Measurements from ENCODE around the gene ZFYVE9. TPM values are rescaled to one million over a fixed set of nuclear protein-coding genes. Genes with fewer than 3 reads are reported as not detected.
"Not testable (repeated sequence)": the region's sequence is repeated elsewhere in the genome, so short reads cannot be mapped to it uniquely, and the experiment has no call there.

The ZFYVE9 gene
- total RNA-seq, result 6.6 TPM

DNA sequence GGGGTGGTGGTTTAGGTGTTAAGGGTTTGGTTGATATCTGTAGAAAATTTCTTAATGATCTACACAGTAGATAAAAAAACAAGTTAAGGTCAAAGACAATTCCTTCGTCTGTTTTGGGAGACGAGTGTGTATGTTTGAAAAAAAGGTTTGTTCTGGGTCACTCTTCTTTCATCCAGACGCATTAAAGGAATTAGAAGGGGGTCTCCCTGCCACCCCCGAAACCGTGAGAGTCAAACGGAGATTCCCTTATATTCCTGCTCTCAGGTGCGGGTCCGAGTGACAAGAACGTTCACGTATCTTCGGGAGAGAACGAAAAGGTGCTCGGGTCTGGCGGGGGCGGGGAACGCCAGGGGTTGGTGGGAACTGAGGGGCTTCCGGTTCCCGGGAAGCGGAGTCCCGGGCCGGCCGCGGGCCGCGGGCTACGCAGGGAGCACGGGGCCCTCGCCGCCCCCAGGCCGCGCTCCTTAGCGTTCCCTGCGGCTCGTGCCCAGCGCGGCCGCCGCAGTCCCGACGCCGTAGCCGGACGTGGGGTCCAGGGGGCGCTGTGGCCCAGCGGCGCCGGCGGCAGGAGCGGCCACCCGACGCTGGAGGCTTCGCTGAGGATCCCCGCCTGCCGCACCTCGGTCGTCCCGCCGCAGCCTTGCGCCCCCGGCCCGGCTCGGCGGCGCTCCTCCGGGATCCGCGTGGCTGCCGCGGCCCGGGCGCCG lies at the start of gene ZFYVE9:
TSS of gene ZFYVE9 (plus strand) at position 577 of the 707 bp plus-strand sequence. CDS start 91,118 bp downstream, outside the sequence.
- Histone ChIP-seq H3K4me3 (ENCODE audit: low read length) (peak within 1 kb of the TSS; percentile 56), H3K27me3 (ENCODE audit: insufficient read depth, low read length) (peaks cover 47% of the 10 kb centered on the region), H3K9me3 (ENCODE audit: low read depth, low read length) (no peaks in the 10 kb centered on the region), H3K4me1 (ENCODE audit: insufficient read depth, low read length) (peaks cover 33% of the 10 kb centered on the region)

- not testable (repeated sequence) for H3K9me3 ChIP-seq (ENCODE audit: low read depth, low read length); H3K4me1 ChIP-seq (ENCODE audit: insufficient read depth, low read length); H3K4me3 ChIP-seq (ENCODE audit: low read length); H3K27me3 ChIP-seq (ENCODE audit: insufficient read depth, low read length)
Observed at GRCh38 chr1:52094300-52094699, 47.6 kb upstream of the ZFYVE9 start.

DNA sequence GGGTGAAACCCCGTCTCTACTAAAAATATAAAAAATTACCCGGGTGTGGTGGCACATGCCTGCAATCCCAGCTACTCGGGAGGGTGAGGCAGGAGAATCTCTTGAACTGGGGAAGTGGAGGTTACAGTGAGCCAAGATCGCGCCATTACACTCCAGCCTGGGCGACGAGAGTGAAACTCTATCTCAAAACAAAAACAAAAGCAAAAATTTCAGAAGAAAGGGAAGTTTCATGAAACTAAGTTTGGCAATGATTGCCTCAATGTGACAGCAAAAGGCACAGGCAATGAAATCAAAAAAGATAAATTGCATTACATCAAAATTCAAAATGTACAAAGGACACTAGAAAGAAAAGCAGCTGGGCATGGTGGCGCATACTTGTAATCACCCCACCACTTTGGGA lies 45.7 kb upstream of the ZFYVE9 start:
- Histone ChIP-seq H3K4me1 (ENCODE audit: insufficient read depth, low read length) (peaks cover 5% of the 10 kb centered on the region), H3K9me3 (ENCODE audit: low read depth, low read length) (no peaks in the 10 kb centered on the region), H3K4me3 (ENCODE audit: low read length) (no peak overlapping the region), H3K27me3 (ENCODE audit: insufficient read depth, low read length) (no peaks in the 10 kb centered on the region)

- Histone ChIP-seq H3K27me3 (ENCODE audit: insufficient read depth, low read length) (no peaks in the 10 kb centered on the region), H3K4me3 (ENCODE audit: low read length) (no peak overlapping the region), H3K9me3 (ENCODE audit: low read depth, low read length) (no peaks in the 10 kb centered on the region), H3K4me1 (ENCODE audit: insufficient read depth, low read length) (peaks cover 5% of the 10 kb centered on the region)
Observed at GRCh38 chr1:52098139-52098871, 43.6 kb upstream of the ZFYVE9 start.

- no peaks in the 10 kb centered on the region for H3K9me3 ChIP-seq (ENCODE audit: low read depth, low read length)
- H3K4me3 ChIP-seq (ENCODE audit: low read length), result no peak overlapping the region
- no peaks in the 10 kb centered on the region for H3K27me3 ChIP-seq (ENCODE audit: insufficient read depth, low read length)
- no peaks in the 10 kb centered on the region for H3K4me1 ChIP-seq (ENCODE audit: insufficient read depth, low read length)
Observed at GRCh38 chr1:52102336-52103013, 39.4 kb upstream of the ZFYVE9 start.

GRCh38 chr1:52111492-52111891 lies 30.4 kb upstream of the ZFYVE9 start:
- no peak overlapping the region for H3K4me3 ChIP-seq (ENCODE audit: low read length)
- H3K9me3 ChIP-seq (ENCODE audit: low read depth, low read length), result no peaks in the 10 kb centered on the region
- H3K27me3 ChIP-seq (ENCODE audit: insufficient read depth, low read length), result no peaks in the 10 kb centered on the region
- H3K4me1 ChIP-seq (ENCODE audit: insufficient read depth, low read length), result no peaks in the 10 kb centered on the region

DNA sequence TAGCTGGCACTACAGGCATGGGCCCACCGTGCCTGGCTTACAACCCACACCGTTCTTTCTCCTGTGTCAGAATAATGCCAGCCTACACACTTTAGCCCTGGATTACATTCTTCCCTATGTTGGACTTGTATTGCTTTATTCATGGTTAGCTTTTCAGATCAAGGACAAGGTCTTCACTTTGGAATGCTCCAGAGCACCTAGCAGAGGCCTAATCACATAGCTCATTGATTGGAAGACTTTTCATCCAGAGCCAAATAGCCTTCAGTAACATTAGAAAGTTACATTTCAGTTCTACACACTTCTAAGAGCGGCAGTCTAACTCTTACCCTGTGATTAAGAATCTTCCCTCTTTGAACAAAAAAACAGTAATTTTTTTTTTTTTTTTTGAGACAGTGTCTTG lies 29.4 kb upstream of the ZFYVE9 start:
- H3K27me3 ChIP-seq (ENCODE audit: insufficient read depth, low read length), result no peaks in the 10 kb centered on the region
- H3K4me1 ChIP-seq (ENCODE audit: insufficient read depth, low read length), result no peaks in the 10 kb centered on the region
- H3K4me3 ChIP-seq (ENCODE audit: low read length), result no peak overlapping the region
- no peaks in the 10 kb centered on the region for H3K9me3 ChIP-seq (ENCODE audit: low read depth, low read length)

DNA sequence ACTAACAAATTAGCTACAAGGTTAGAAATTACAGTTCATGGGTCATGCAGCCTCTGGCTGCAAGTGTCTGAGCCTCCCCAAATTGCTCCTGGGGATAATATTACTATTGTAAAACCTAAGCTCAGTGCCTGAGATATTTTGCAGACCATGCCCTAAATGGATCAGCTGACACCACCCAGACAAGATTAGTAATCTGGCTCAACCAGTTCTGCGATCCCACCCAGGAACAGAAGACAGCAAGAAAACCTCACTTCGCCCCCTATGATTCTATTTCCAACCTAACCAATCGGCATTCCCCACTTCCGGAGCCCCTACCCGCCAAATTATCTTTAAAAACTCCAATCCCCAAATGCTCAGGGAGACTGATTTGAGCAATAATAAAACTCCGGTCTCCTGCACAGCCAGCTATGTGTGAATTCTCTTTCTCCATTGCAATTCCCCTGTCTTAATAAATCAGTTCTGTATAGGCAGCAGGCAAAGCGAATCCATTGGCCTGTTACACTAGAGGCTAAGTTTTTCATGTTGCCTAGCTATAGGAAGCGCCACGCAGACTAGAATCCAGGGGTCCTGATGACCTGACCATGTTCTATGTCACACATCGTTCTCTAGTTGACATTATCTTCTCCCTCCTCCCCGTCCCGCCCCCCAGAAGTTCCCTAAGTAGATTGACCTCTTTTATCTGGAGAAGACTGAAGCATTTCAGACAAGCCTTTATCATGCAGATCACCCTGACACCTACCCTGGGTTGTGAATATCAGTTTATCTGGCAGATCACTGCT lies 22.4 kb upstream of the ZFYVE9 start:
- no peak overlapping the region for H3K4me3 ChIP-seq (ENCODE audit: low read length)
- H3K27me3 ChIP-seq (ENCODE audit: insufficient read depth, low read length), result no peaks in the 10 kb centered on the region
- H3K4me1 ChIP-seq (ENCODE audit: insufficient read depth, low read length), result no peaks in the 10 kb centered on the region
- H3K9me3 ChIP-seq (ENCODE audit: low read depth, low read length), result no peaks in the 10 kb centered on the region

DNA sequence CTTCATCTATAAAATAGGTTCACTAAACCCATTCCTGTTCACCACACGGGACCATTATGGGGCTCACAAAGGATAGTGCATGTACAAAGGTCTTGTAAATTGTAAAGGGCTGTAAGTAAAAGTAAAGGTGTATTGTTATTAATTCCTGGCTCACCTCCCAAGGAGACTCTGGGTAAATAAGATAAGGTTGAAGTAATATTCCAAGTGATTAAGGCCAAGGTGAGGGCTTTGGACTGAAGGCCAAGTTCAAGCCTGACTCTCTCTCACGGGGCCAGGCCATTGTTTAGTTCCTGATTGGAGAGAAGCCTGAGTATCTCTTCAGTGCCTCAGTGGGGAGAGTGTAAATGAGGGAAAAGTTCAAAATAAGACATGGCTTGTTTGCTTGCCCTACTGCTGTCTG lies 19.5 kb upstream of the ZFYVE9 start:
- Histone ChIP-seq H3K27me3 (ENCODE audit: insufficient read depth, low read length) (no peaks in the 10 kb centered on the region), H3K9me3 (ENCODE audit: low read depth, low read length) (no peaks in the 10 kb centered on the region), H3K4me3 (ENCODE audit: low read length) (no peak overlapping the region), H3K4me1 (ENCODE audit: insufficient read depth, low read length) (no peaks in the 10 kb centered on the region)

DNA sequence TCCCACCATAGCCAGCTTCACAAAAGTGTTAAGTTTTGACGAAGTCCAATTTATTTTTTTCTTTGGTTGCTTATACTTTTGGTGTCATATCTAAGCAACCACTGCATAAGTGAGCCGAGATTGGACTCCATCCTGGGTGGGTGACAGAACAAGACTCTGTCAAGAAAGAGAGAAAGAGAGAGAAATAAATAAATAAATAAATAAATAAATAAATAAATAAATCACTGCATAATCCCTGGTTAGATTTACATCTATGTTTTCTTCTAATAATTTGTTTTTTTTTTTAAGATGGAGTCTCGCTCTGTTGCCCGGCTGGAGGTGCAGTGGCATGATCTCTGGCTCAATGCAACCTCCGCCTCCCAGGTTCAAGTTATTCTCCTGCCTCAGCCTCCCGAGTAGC lies 18.3 kb upstream of the ZFYVE9 start:
- Histone ChIP-seq H3K4me1 (ENCODE audit: insufficient read depth, low read length) (no peaks in the 10 kb centered on the region), H3K4me3 (ENCODE audit: low read length) (no peak overlapping the region), H3K9me3 (ENCODE audit: low read depth, low read length) (no peaks in the 10 kb centered on the region), H3K27me3 (ENCODE audit: insufficient read depth, low read length) (peaks cover 9% of the 10 kb centered on the region)

- no peaks in the 10 kb centered on the region for H3K4me1 ChIP-seq (ENCODE audit: insufficient read depth, low read length)
- H3K9me3 ChIP-seq (ENCODE audit: low read depth, low read length), result no peaks in the 10 kb centered on the region
- no peak overlapping the region for H3K4me3 ChIP-seq (ENCODE audit: low read length)
- H3K27me3 ChIP-seq (ENCODE audit: insufficient read depth, low read length), result peaks cover 12% of the 10 kb centered on the region
Observed at GRCh38 chr1:52125736-52126359, 16.0 kb upstream of the ZFYVE9 start.

DNA sequence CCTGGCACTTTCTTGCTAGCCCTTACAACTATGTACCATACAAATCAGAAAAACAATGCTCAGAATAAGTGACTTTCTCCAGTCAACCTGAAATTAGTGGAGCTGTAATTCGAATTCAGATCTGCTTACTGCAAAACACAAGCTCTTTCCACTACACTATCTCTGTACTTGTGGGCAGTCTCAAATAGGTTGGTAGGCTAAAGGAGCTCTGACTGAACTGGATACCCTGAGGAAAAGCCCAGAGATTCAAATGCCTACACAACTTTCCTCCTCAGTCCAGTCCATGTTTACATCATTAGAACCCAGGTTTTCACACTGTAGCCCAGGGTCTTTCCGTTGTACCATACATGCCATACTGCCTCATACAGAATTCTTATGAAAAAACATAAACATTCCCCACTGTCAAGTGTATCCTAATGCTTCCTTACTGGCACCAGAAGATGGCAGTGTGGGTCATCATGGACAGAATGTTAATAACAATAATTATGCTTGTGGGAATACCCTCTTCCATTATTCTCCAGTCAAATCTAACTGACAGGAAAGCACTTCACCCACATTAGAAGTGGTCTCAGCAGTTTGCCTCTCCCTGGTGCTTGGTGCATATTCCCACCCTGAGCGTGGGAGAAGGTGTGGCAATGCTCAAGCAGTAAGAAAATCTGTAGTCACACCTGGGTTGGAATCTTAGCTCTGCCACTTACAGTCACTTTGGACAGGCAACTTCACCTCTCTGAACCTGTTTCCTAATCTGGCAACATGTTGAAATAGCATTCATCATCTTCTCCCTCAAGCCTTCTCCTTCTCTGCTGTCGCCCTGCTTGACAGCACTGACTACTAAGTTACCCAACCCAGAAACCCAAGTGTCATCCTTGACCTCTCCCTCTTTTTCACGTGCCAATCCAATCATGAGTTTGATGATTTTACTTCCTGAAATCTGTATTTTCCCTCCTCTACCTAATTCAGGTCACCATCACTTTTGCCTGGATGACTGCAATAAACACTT lies 14.4 kb upstream of the ZFYVE9 start:
- H3K4me1 ChIP-seq (ENCODE audit: insufficient read depth, low read length), result no peaks in the 10 kb centered on the region
- peaks cover 12% of the 10 kb centered on the region for H3K27me3 ChIP-seq (ENCODE audit: insufficient read depth, low read length)
- no peaks in the 10 kb centered on the region for H3K9me3 ChIP-seq (ENCODE audit: low read depth, low read length)
- H3K4me3 ChIP-seq (ENCODE audit: low read length), result no peak overlapping the region

GRCh38 chr1:52139817-52140540 lies 1.9 kb upstream of the ZFYVE9 start:
- Histone ChIP-seq H3K4me3 (ENCODE audit: low read length) (no peak overlapping the region), H3K27me3 (ENCODE audit: insufficient read depth, low read length) (peaks cover 41% of the 10 kb centered on the region), H3K9me3 (ENCODE audit: low read depth, low read length) (no peaks in the 10 kb centered on the region), H3K4me1 (ENCODE audit: insufficient read depth, low read length) (peaks cover 33% of the 10 kb centered on the region)

Data from mononuclear cell (primary cell).